HEK293T (cell line): ENCODE measurements around the gene GCC2.

Experiments used
- CTBP1 ChIP-seq: fragments of 450-650 bp; IDR thresholded peaks from 2 replicates; pipeline ENCODE4 v1.6.1; 2016; ENCODE audit warnings: borderline replicate concordance
- ELF4 ChIP-seq: fragments of 450-650 bp; IDR thresholded peaks from 2 replicates; pipeline ENCODE4 v1.6.1; 2017; ENCODE audit warnings: antibody characterized with exemption
- FOXK2 ChIP-seq: fragments of 450-650 bp; IDR thresholded peaks from 2 replicates; pipeline ENCODE4 v1.6.1; 2016; ENCODE audit warnings: mild to moderate bottlenecking
- FOXM1 ChIP-seq: fragments of 450-650 bp; IDR thresholded peaks from 2 replicates; pipeline ENCODE4 v1.6.1; 2017; ENCODE audit warnings: mild to moderate bottlenecking, borderline replicate concordance
- L3MBTL2 ChIP-seq: fragments of 450-650 bp; conservative IDR thresholded peaks from 2 replicates; pipeline ENCODE4 v1.6.1; 2016; ENCODE audit warnings: mild to moderate bottlenecking
- NFRKB ChIP-seq: fragments of 450-650 bp; IDR thresholded peaks from 2 replicates; pipeline ENCODE4 v1.6.1; 2016; ENCODE audit warnings: mild to moderate bottlenecking, moderate library complexity
- SP1 ChIP-seq: fragments of 450-650 bp; IDR thresholded peaks from 2 replicates; pipeline ENCODE4 v1.6.1; 2017
- SUZ12 ChIP-seq: fragments of 450-650 bp; IDR thresholded peaks from 2 replicates; pipeline ENCODE4 v1.6.1; 2016; ENCODE audit warnings: mild to moderate bottlenecking
- ZNF384 ChIP-seq: fragments of 450-650 bp; IDR thresholded peaks from 2 replicates; pipeline ENCODE4 v1.6.1; 2016
- TF ChIP-seq, protein P1 (sequence below): fragments of 450-650 bp; IDR thresholded peaks from 2 replicates; pipeline ENCODE4 v1.6.1; 2016

DNA sequence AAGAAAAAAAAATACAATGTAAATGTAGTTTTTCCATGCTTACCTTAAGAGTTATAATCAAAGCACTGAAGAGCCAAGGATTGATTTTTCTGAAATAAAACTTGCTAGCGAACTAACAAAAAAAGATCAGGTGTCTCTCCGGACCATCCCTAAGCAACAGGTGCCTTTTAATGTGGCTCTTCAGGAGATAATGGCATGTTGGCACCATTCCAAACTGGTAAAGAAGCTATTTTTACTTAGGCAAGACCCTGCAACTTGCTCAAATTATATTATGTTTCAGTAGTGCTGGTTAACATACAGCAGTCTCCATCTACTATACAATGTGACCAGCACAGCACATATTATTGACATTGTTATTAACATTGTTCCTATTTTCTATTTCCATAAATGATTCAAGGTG is 2.3 kb upstream of the GCC2 start:
- TF ChIP-seq, protein P1, sequence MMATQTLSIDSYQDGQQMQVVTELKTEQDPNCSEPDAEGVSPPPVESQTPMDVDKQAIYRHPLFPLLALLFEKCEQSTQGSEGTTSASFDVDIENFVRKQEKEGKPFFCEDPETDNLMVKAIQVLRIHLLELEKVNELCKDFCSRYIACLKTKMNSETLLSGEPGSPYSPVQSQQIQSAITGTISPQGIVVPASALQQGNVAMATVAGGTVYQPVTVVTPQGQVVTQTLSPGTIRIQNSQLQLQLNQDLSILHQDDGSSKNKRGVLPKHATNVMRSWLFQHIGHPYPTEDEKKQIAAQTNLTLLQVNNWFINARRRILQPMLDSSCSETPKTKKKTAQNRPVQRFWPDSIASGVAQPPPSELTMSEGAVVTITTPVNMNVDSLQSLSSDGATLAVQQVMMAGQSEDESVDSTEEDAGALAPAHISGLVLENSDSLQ, result no peak
- TF ChIP-seq SUZ12 (no peak), SP1 (no peak), ZNF384 (no peak), L3MBTL2 (no peak), CTBP1 (no peak), FOXK2 (no peak), NFRKB (no peak), FOXM1 (no peak), ELF4 (no peak)
